Spleen (tissue), 11 donors: Measurements from ENCODE around the gene MTCP1. TPM values are rescaled to one million over a fixed set of nuclear protein-coding genes. Genes with fewer than 3 reads are reported as not detected.

Source experiments
- DNase-seq: peaks from one replicate; pipeline ENCODE4 v3.0.0-alpha.2; 2020
- H3K27ac ChIP-seq, 8 donors: fragments of 200-600 bp; sonication (generic) in 7 of 8; 1 replicate in 4 of 8; 2 replicates in 4 of 8; pipeline versions ENCODE4 v1.5.0 to v1.8.0; 2016 to 2021; ENCODE audit warnings: inconsistent platforms in 4 of 8, mild to moderate bottlenecking in 4 of 8, moderate library complexity in 1 of 8
- H3K27me3 ChIP-seq, 7 donors: fragments of 200-600 bp; sonication (generic) in 6 of 7; replicated peaks in 1 of 7; 1 replicate in 4 of 7; 2 replicates in 3 of 7; pipeline versions ENCODE4 v1.5.0 to v1.8.0; 2016 to 2021; ENCODE audit warnings: inconsistent platforms in 3 of 7, mild to moderate bottlenecking in 1 of 7
- H3K36me3 ChIP-seq, 6 donors: fragments of 200-600 bp; sonication (generic) in 5 of 6; 1 replicate in 4 of 6; 2 replicates in 2 of 6; pipeline versions ENCODE4 v1.5.0 to v1.8.0; 2016 to 2021; ENCODE audit warnings: inconsistent platforms in 2 of 6
- H3K4me1 ChIP-seq, 6 donors: fragments of 200-600 bp; sonication (generic) in 5 of 6; 1 replicate in 3 of 6; 2 replicates in 3 of 6; pipeline versions ENCODE4 v1.5.0 to v1.8.0; 2016 to 2021; ENCODE audit warnings: inconsistent platforms in 3 of 6
- H3K4me3 ChIP-seq, 8 donors: fragments of 200-600 bp; sonication (generic) in 7 of 8; 1 replicate in 4 of 8; 2 replicates in 4 of 8; pipeline versions ENCODE4 v1.5.0 to v1.8.0; 2016 to 2021; ENCODE audit warnings: inconsistent platforms in 4 of 8, mild to moderate bottlenecking in 4 of 8, moderate library complexity in 2 of 8
- H3K9me3 ChIP-seq, 8 donors: fragments of 200-600 bp; sonication (generic) in 7 of 8; 1 replicate in 4 of 8; 2 replicates in 4 of 8; pipeline versions ENCODE4 v1.5.0 to v1.8.0; 2016 to 2021; ENCODE audit warnings: inconsistent platforms in 4 of 8
- POLR2A ChIP-seq, 3 donors: fragments of 450-650 bp; IDR thresholded peaks; one replicate each; pipeline ENCODE4 v1.5.1; 2017; ENCODE audit warnings: antibody characterized with exemption in 3 of 3, mild to moderate bottlenecking in 1 of 3
- POLR2AphosphoS5 ChIP-seq, 3 donors: sonication (generic); formaldehyde crosslinking; IDR thresholded peaks; one replicate each; pipeline ENCODE4 v1.5.1; 2017; ENCODE audit warnings: antibody characterized with exemption in 3 of 3
- WGBS, 5 donors: extraction: QIAGEN DNeasy Blood & Tissue Kit in 3 of 5; methylation state at CpG; one replicate each; pipeline versions ENCODE4 v1.1.5 to v1.1.7; 2013 to 2018; 5-methylcytosine and 5-hydroxymethylcytosine counted together
- intact Hi-C: fragments of 100-400 bp; cut with DNase I; formaldehyde crosslinking; loops from one replicate; pipeline ENCODE4 v1.15.0; 2023; ENCODE audit warnings: low total_unique reads
- polyA plus RNA-seq, 3 donors: library from polyadenylated mRNA; stranded (reverse); fragments of 200-250 nt; gene quantifications; one replicate each; pipeline ENCODE4 v1.2.1, GENCODE V29; 2013
- total RNA-seq, 7 donors: library from RNA; depleted of rRNA in 3 of 7; stranded (reverse); fragments of >200 nt in 3 of 7; fragmentation: NEBNext Ultra II Directional in 4 of 7; extraction: Animal tissue kit (Norgen Biotek cat#: 25700) in 4 of 7; gene quantifications; one replicate each; pipeline versions ENCODE4 v1.1.0 to v1.2.1, GENCODE V29; 2016 to 2021
- TF ChIP-seq, protein P1 (sequence below), 11 experiments: fragments of 200-600 bp in 7 of 11; fragments of 450-650 bp in 4 of 11; sonication (generic) in 4 of 11; IDR thresholded peaks in 8 of 11; conservative IDR thresholded peaks in 3 of 11; 1 replicate in 7 of 11; 2 replicates in 4 of 11; pipeline versions ENCODE4 v1.4.0 to v1.8.0; 2016 to 2021; ENCODE audit warnings: antibody characterized with exemption in 11 of 11, inconsistent platforms in 4 of 11, mild to moderate bottlenecking in 1 of 11
- donor health status: healthy with polysubstance abuse.
- donor health status: DM: no; HTN: no; CAD: no; lungs with moderate emphysema.
- donor health status: DM: no; HTN: no; CAD: no.
- donor health status: Bipolar disorder and iron deficiency.
- donor health status: healthy.
- donor health status: DM: no; HTN: no; CAD: no.
- donor health status: DM: yes; HTN: yes; CAD: no.

The MTCP1 gene
- total and polyA plus RNA-seq, 10 donors, result 1.2 to 33.0 (median 15.5) TPM

DNA sequence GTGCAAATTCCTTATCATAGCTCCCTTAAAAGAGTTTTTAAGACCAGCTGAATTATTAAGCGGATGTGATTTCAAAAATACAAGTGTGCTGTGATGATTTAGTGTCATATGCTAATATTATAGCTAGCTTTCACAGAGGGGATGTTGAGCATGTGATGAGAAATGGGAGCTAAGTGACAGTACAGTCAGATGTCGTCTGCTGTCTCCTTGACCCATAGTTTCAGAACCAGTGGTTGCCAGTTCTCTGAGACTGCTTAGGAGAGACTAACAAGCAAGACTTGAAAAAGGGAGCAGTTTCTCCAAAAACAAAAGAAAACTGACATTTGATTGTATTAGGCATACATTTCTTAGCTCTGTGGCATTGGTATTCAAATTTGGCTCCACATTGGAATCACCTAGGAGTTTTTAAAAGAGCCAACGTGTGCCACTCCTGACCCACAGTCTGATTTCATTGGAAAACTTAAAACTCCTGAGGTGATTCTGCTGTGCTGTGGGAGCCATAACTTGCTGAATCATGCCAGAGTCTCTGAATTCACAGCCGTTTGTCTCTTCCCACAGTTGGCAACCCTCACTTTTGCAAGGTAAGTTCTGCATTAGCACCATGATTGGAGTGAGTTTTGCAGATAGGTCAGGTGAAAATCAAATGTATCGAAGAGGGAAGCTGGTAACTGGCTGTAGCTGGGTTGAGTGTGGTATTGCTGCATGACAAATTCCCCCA lies 24.0 kb downstream of the MTCP1 start:
- TF ChIP-seq, protein P1, sequence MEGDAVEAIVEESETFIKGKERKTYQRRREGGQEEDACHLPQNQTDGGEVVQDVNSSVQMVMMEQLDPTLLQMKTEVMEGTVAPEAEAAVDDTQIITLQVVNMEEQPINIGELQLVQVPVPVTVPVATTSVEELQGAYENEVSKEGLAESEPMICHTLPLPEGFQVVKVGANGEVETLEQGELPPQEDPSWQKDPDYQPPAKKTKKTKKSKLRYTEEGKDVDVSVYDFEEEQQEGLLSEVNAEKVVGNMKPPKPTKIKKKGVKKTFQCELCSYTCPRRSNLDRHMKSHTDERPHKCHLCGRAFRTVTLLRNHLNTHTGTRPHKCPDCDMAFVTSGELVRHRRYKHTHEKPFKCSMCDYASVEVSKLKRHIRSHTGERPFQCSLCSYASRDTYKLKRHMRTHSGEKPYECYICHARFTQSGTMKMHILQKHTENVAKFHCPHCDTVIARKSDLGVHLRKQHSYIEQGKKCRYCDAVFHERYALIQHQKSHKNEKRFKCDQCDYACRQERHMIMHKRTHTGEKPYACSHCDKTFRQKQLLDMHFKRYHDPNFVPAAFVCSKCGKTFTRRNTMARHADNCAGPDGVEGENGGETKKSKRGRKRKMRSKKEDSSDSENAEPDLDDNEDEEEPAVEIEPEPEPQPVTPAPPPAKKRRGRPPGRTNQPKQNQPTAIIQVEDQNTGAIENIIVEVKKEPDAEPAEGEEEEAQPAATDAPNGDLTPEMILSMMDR (IDR thresholded peaks at IDR 0.05 in 8 of 11, conservative IDR thresholded peaks at IDR 0.05 in 3 of 11), result no peak
- TF ChIP-seq POLR2A (IDR thresholded peaks at IDR 0.05), result no peak
- no peak for TF ChIP-seq POLR2AphosphoS5 (IDR thresholded peaks at IDR 0.05)
- Histone ChIP-seq H3K27ac (no peak overlapping the region), H3K4me1 (peaks cover 0 to 6% (median 0%) of the 10 kb centered on the region in 6 donors), H3K36me3 (peaks cover 0 to 28% (median 2%) of the 10 kb centered on the region in 6 donors), H3K4me3 (no peak overlapping the region), H3K9me3 (no peaks in the 10 kb centered on the region), H3K27me3 (no peaks in the 10 kb centered on the region)
- no peak for DNase-seq
- intact Hi-C loops, result no loop called here
- WGBS, 5 donors, result 68 to 89% (median 80%) methylated on average over 5 of the region's 5 CpGs

DNA sequence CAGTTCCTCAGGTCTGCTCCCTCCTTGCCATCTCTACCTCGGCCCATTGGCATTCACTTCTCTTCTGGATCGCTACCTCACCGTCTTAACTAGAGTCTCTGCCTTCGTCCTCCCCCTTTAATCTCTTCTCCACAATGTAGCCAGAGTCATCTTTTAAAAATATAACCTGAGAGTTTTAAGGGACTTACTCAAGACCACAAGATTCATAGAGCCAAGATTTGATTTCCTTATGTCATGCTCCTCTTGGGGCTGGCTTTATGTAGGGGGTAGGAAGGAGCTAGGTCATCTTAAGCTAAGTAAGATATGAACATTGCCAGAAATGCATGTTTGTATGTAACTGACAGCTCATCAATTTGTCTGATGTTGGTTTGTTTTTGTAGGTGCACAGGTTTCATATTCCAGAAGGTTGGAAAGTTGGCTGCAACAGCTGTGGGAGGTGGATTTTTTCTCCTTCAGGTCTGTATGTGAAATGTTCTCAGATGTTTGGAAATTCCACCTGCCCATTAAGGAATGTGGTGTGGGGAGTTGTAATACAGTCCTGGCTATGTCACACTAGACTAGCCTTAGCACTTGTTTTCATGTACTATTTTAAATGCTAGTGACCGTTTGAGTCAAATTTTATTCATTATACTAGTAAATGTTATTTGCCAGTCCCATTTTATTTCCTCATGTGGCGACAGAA lies 24.7 kb downstream of the MTCP1 start:
- no peaks in the 10 kb centered on the region for H3K27me3 ChIP-seq
- peaks cover 0 to 6% (median 0%) of the 10 kb centered on the region in 6 donors for H3K4me1 ChIP-seq
- H3K27ac ChIP-seq, result no peak overlapping the region
- peaks cover 0 to 21% (median 2%) of the 10 kb centered on the region in 6 donors for H3K36me3 ChIP-seq
- H3K4me3 ChIP-seq, result no peak overlapping the region
- intact Hi-C loops, result no loop called here
- TF ChIP-seq, protein P1 (IDR thresholded peaks at IDR 0.05 in 8 of 11, conservative IDR thresholded peaks at IDR 0.05 in 3 of 11), result no peak
- TF ChIP-seq POLR2A (IDR thresholded peaks at IDR 0.05) (no peak), POLR2AphosphoS5 (IDR thresholded peaks at IDR 0.05) (no peak)
- 74 to 97% (median 92%) methylated on average over 6 of the region's 6 CpGs for WGBS, 5 donors
- DNase-seq, result no peak
- H3K9me3 ChIP-seq, result no peaks in the 10 kb centered on the region

DNA sequence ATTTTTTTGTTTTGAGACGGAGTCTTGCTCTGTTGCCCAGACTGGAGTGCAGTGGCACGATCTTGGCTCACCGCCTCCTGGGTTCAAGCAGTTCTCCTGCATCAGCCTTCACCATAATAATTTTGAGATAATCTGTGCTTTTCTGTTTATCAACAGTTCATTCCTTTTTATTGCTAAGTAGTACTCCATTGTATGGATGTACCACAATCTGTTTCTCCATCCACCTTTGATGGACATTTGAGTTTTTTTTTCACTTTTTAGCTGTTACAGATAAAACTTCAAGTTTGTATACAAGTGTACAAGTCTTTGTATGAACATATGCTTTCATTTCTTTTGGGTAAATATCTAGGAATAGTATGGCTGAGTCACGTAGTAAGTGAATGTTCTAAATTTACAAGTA lies 35.2 kb downstream of the MTCP1 start:
- WGBS, 5 donors, result 90 to 100% (median 95%) methylated on average over 4 of the region's 4 CpGs
- Histone ChIP-seq H3K4me1 (peaks cover 0 to 8% (median 0%) of the 10 kb centered on the region in 6 donors), H3K4me3 (no peak overlapping the region), H3K36me3 (peaks cover 0 to 32% (median 3%) of the 10 kb centered on the region in 6 donors), H3K9me3 (peaks cover 0 to 22% (median 5%) of the 10 kb centered on the region in 8 donors), H3K27me3 (no peaks in the 10 kb centered on the region), H3K27ac (no peak overlapping the region)
- TF ChIP-seq, protein P1 (IDR thresholded peaks at IDR 0.05 in 8 of 11, conservative IDR thresholded peaks at IDR 0.05 in 3 of 11), result no peak
- TF ChIP-seq POLR2AphosphoS5 (IDR thresholded peaks at IDR 0.05) (no peak), POLR2A (IDR thresholded peaks at IDR 0.05) (no peak)
- intact Hi-C loops, result no loop called here
- no peak for DNase-seq

DNA sequence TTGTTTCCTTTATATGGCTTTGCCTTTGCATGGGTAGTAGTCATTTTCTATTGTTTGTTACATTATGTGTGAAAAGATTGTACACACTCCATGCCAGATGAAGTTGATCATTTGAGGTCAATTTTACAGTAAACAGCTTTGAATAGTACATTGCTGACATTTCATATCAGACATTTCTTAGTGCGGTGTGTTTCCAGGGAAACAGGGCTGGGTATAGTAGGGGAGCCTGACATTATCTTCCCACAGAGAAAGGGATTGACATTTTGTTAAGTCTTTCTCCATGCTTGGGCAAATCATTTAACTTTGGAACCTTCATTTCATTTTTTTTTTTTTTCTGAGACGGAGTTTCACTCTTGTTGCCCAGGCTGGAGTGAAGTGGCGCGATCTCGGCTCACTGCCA lies 39.3 kb downstream of the MTCP1 start:
- Histone ChIP-seq H3K4me1 (peaks cover 0 to 25% (median 13%) of the 10 kb centered on the region in 6 donors), H3K36me3 (peaks cover 0 to 32% (median 3%) of the 10 kb centered on the region in 6 donors), H3K4me3 (no peak overlapping the region), H3K9me3 (peaks cover 0 to 16% (median 5%) of the 10 kb centered on the region in 8 donors), H3K27ac (peak overlapping the region in 1 of 8 donors; percentile 21), H3K27me3 (no peaks in the 10 kb centered on the region)
- TF ChIP-seq, protein P1 (IDR thresholded peaks at IDR 0.05 in 8 of 11, conservative IDR thresholded peaks at IDR 0.05 in 3 of 11), result no peak
- no peak for TF ChIP-seq POLR2AphosphoS5 (IDR thresholded peaks at IDR 0.05)
- no peak for TF ChIP-seq POLR2A (IDR thresholded peaks at IDR 0.05)
- no peak for DNase-seq
- intact Hi-C loops, result no loop called here
- WGBS, 5 donors, result 89 to 96% (median 94%) methylated on average over 5 of the region's 5 CpGs
